ENCODE results near the gene TBC1D20. TPM values are rescaled to one million over a fixed set of nuclear protein-coding genes. Genes with fewer than 3 reads are reported as not detected.
"Not testable (repeated sequence)": the region's sequence is repeated elsewhere in the genome, so short reads cannot be mapped to it uniquely, and the experiment has no call there.

The TBC1D20 gene
- total RNA-seq, 1 experiment from 2014 or later: 34.6 TPM

DNA sequence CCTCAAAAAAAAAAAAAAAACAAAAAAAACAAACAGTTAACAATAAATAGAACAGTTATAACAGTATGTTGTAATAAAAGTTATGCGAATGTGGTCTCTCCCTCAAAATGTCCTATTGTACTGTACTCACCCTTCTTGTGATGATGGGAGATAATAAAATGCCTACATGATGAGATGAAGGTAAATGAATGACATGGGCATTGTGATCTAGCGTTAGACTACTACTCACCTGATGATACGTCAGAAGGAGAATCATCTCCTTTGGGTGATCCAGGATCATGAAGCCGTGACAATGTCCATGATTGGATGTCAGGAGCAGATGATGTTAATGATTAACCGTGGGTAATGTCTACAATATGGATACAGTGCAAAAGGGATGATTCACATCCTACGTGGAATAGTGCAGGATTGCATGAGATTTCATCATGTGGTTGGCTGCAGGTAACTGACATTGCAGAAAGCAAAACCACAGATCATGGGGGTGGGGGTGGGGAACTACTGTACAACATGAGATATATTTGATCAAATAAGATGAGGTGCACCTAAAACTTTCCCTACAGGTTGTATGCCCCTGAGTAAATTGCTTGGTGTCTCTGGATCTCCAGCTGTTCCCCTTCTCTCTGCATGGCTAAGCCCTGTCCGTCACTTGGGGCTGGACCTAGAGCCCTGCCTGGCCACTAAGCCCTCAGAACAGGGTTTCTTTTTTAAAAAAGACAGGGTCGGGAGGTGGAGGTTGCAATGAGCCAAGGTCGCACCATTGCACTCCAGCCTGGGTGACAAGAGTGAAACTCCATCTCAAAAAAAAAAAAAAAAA, 60.4 kb downstream of the TBC1D20 start:
- DNase-seq (ENCODE audit: low read depth): no peak

DNA sequence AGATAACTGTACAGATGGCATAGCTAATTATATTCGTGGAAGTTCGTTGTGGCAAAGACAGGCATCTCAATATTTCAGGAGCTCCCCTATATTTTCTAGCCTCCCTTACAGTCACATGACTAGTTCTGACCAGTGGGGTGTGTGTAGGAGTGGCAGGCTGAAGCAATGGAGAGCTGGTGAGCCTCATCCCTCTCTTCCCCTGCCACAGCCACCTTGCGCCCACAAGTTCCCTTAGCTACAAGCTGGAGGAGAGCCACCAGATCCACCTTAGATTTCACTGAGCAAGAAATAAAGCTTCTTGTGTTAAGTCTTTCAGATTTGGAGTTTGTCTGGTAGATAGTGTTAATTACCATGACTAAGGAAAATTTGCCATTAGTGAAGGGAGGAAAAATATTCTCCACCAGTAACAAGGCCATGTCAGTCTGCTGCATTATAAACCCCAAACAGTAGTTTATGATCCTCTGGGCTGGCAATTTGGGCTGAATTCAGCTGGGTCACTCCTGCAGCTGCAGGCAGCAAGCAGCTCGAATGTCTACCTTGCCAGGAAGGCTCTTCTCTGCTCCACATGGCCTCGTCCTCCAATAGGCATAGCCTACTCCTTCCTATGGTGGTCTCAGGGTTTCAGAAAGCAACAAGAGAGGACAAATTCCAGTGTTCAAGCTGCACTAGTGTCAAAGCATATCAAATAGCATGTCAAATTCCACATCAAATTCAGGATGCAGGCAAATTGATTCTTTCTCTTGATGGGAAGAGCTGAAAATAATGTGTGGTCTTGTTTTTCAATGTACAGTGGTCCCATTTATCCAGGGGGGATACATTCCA, 61.7 kb downstream of the TBC1D20 start:
- DNase-seq (ENCODE audit: low read depth): no peak

DNA sequence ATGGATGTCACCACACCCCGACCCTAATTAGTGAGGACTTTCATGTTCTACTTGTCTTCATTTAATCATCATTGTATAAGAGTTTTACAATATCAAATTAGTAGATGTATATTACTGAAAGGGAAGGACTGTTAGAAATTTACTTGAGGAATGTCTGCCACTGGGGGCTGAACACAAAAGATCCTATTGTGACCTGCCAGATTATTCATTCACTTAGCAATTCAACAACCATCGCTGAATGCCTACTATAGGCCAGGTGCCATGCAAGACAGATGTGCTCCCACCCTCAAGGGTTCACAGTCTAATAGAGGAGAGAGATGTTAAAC, 62.2 kb downstream of the TBC1D20 start:
- no peak for DNase-seq (ENCODE audit: low read depth)

DNA sequence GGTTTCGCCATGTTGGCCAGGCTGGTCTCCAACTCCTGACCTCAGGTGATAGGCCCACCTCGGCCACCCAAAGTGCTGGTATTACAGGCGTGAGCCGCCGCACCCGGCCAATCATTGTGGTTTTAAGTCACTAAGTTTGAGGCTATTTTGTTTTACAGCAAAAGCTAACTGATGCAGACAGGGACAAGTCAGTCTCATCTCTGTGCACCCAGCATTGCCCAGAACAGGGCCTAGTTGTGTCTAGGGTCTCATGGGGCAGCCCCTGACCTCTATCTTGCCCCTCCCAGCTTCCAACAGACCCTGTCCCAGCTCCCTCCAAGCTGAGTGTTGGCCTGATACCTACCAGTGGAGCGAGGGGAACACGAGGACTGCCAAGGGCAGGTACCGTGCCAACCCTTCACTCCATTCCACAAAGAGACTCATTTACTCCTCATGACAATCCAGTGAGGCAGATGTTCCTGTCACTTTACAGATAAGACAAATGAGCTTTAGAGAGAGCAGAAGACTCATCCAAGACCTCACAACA, 63.1 kb downstream of the TBC1D20 start:
- DNase-seq (ENCODE audit: low read depth): no peak

DNA sequence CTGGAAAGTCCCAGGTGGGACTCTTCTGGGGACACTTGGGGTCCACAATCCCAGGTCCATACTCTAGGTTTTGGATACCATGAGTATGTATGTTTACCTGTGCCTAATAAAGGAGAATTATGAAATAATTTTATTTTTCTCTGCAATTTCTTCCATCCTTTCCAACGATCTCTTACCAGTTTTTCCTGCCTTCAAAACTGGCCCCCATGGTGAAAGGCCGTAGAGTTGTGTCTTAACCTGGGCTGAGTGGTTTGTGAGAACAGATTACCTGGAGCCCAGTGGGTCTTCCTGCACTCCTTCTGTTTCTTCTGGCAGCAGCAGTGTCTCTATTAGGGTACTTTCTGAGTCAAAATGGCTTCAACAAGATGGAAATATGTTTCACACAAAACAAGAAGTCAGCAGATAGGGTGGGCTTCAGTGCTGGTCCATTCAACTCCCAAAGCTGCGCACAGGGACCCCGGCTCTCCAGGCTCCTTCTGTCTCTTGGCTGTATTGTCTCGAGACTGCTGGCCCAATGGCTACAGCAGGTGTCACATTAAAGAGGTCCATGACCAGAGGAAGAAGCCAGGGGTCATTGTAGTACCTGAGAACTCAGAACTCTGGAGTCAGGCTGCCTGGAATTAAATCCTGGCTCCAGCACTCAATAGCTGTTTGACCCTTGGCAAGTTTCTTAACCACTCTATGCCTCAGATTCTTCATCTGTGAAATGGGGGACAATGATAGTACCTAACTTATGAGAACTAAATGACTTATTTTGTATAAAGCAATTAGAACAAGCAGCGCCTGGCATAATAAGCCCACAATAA, 64.7 kb downstream of the TBC1D20 start:
- no peak for DNase-seq (ENCODE audit: low read depth)

DNA sequence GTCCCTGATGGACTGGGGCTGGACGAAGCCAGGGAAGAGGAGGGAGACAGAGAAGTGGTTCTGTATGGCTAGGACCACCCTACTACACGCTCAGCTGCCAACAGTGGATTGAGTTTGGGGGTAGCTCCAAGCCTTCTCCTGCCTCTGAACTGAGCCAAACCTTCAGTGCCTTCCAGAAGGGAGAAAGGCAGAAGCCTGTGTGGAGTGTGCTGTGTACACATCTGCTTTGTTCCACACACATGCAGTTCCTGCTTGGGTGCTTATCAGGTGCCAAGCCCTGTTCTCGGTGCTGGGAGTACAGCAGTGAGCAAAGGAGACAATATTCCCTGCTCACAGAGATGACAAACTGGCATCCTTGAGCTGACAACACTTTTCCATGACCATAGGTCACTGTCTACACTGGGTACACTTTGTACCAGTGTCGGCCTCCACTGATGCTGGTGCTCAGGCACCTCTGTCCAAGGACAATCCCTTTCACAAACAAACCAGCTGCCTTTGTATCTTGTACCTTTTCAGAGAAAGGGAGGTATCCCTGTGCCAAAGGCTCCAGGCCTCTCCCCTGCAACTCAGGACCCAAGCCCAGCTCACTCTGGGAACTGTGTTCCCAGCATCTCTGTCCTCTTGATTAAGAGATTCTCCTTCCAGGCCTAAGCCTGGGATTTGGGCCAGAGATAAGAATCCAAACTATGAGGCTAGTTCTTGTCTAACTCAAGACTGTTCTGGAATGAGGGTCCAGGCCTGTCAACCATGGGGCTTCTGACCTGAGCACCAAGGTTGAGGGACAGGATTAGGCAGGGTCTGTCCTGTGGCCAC, 65.5 kb downstream of the TBC1D20 start:
- DNase-seq (ENCODE audit: low read depth): no peak

DNA sequence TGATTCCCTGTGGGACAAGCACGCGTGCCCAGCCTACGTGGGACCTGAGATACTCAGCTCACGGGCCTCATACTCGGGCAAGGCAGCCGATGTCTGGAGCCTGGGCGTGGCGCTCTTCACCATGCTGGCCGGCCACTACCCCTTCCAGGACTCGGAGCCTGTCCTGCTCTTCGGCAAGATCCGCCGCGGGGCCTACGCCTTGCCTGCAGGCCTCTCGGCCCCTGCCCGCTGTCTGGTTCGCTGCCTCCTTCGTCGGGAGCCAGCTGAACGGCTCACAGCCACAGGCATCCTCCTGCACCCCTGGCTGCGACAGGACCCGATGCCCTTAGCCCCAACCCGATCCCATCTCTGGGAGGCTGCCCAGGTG, 66.1 kb downstream of the TBC1D20 start:
- no peak for DNase-seq (ENCODE audit: low read depth)

DNA sequence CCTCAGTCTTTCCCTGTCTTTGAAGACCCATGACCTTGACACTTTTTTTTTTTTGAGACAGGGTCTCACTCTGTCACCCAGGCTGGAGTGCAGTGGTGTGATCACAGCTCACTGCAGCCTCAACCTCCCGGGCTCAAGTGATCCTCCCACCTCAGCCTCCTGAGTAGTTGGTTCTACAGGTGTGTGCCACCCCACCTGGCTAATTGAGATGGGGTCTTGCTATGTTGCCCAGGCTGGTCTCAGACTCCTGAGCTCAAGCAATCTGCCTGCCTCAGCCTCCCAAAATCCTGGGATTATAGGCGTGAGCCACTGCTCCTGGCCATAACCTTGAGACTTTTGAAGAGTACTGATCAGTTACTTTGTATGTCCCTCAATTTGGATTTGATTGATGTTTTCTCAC, 69.0 kb downstream of the TBC1D20 start:
- not testable (repeated sequence) for DNase-seq (ENCODE audit: low read depth)

DNA sequence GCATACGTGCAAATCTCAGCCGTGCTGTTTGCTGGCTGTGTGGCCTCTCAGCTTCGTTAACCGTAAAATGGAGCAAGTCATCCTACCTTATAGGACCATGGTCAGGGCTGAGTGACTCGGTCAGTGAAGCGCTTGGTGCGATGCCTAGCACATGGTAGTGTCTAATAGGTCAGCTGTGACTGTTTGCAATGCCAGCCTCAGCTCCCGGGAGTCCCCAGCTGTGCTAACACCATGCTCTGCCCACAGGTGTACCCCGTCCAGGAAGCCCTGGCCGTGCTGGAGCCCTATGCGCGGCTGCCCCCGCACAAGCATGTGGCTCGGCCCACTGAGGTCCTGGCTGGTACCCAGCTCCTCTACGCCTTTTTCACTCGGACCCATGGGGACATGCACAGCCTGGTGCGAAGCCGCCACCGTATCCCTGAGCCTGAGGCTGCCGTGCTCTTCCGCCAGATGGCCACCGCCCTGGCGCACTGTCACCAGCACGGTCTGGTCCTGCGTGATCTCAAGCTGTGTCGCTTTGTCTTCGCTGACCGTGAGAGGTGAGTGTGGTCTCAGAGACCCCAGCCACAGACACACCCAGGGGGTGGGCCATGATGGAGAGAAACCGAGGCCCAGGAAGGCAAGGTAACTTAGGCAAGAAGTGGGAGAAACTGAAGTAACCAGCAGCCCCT, 71.2 kb downstream of the TBC1D20 start:
- DNase-seq (ENCODE audit: low read depth): no peak

DNA sequence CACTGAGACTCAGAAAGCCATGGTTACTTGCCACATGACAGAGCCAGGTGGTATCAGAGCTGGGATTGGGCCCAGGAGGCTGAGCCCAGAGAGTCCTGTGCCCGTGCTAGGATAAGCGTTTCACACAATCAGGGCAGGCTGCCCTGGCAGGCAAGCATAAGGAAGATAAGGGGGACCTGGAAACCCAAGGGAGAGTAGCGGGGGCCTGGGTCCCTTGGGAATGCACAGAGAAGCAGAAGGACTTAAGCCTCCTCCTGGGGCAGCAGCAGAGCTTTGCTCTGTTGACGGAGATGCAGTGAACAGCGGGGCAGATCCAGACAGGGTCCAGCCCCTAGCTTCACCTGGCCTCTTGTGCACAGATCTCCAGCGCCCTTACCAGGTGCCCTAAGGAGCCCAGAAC, 73.1 kb downstream of the TBC1D20 start:
- no peak for DNase-seq (ENCODE audit: low read depth)

DNA sequence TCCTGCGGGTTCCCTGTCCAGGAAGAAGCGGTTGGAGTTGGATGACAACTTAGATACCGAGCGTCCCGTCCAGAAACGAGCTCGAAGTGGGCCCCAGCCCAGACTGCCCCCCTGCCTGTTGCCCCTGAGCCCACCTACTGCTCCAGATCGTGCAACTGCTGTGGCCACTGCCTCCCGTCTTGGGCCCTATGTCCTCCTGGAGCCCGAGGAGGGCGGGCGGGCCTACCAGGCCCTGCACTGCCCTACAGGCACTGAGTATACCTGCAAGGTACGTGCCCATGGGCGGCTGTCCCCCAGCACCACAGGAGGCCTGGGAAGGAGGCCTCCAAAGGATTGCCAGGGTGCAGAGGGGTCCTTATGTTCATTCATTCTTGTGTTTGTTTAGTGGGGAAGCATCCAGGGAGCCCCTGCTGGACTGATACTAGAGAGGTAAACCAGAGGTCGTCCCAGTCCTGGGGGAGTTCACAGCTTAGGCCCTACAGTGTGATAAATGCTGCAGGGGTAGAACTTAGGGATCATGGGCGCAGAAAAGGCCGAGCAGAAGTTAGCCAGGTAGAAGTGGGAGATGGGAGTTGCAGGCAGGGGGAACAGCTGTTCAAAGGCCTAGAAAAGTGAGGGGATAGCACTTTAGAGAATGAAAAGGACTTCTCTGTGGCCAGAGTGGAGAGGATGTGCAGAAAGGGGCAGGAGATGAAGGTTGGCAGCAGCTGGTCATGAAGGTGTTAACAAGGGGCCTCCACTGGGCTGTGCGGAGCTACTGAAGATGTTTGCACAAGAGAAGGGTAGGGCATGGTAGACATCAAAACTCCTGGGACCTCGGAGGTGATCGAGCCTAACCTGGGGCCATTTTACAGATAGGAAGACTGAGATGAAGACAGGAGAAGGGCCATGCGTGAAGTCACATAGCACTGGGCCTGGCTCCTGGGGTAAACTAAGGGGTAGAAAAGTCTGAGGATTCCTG, 74.0 kb downstream of the TBC1D20 start:
- no peak for DNase-seq (ENCODE audit: low read depth)

DNA sequence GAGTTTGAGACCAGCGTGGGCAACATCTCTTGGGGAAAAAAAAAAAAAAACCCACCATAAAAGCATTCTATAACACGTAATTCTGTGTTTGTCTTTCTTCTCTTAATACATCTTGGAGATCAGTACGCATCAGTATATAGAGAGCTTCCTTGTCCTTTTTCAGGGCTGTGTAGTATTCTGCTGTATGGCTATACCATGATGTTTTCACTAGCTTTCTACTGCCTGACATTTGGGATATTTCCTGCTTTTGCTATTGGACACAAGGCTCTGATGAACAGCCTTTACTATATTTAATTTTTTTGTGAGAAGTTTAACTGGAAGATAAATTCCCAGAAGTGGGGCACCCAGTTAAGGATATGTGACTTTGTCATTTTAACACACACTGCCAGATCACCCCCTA, 74.8 kb downstream of the TBC1D20 start:
- DNase-seq (ENCODE audit: low read depth): no peak

DNA sequence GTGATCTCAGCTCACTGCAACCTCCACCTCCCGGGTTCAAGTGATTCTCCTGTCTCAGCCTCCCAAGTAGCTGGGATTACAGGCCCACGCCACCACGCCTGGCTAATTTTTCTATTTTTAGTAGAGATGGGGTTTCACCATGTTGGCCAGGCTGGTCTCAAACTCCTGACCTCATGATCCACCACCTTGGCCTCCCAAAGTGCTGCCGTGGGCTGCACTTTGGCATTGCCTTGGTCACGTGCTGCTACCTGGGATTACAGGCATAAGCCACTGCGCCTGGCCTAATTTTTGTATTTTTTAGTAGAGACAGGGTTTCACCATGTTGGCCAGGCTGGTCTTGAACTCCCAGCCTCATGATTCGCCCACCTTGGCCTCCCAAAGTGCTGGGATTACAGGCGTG, 75.7 kb downstream of the TBC1D20 start:
- not testable (repeated sequence) for DNase-seq (ENCODE audit: low read depth)

Other genes with a start within 250 kb of the TBC1D20 start
- gene DEFB129, start 235.3 kb downstream of the TBC1D20 start, total RNA-seq (2014; rRNA removed): not detected in 2 replicates
- not detected in 2 replicates for gene DEFB132, start 204.8 kb downstream of the TBC1D20 start, total RNA-seq (2014; rRNA removed)
- 2.5 and 2.8 TPM in 2 replicates for gene C20orf96, start 171.8 kb downstream of the TBC1D20 start, total RNA-seq (2014; rRNA removed)
- gene ZCCHC3, start 165.0 kb downstream of the TBC1D20 start, total RNA-seq (2014; rRNA removed): 14.0 and 15.9 TPM in 2 replicates
- 8.2 and 9.9 TPM in 2 replicates for gene SOX12, start 137.0 kb downstream of the TBC1D20 start, total RNA-seq (2014; rRNA removed)
- gene NRSN2, start 115.4 kb downstream of the TBC1D20 start, total RNA-seq (2014; rRNA removed): 59.2 and 65.6 TPM in 2 replicates
- gene TRIB3, start 81.8 kb downstream of the TBC1D20 start, total RNA-seq (2014; rRNA removed): 1.3 and 1.6 TPM in 2 replicates
- 80.2 and 91.0 TPM in 2 replicates for gene RBCK1, start 54.2 kb downstream of the TBC1D20 start, total RNA-seq (2014; rRNA removed)
- gene CSNK2A1, start 81.3 kb upstream of the TBC1D20 start, total RNA-seq (2014; rRNA removed): 116 and 137 TPM in 2 replicates
- not detected in 2 replicates for gene TCF15, start 147.8 kb upstream of the TBC1D20 start, total RNA-seq (2014; rRNA removed)
- 54.3 and 57.6 TPM in 2 replicates for gene SRXN1, start 190.7 kb upstream of the TBC1D20 start, total RNA-seq (2014; rRNA removed)
- not detected in 2 replicates for gene SCRT2, start 213.3 kb upstream of the TBC1D20 start, total RNA-seq (2014; rRNA removed)

All from LHCN-M2 (cell line).